HG03575 (cell line): ENCODE measurements around the gene HUNK.

Experiments used
- ATAC-seq: cut with Tn5 transposase; IDR thresholded peaks from one replicate; pipeline ENCODE4 v1.9.1; 2021; ENCODE audit not compliant: unreplicated experiment, insufficient number of reproducible peaks, low FRiP score; ENCODE audit errors: extremely low read depth

The HUNK gene

DNA sequence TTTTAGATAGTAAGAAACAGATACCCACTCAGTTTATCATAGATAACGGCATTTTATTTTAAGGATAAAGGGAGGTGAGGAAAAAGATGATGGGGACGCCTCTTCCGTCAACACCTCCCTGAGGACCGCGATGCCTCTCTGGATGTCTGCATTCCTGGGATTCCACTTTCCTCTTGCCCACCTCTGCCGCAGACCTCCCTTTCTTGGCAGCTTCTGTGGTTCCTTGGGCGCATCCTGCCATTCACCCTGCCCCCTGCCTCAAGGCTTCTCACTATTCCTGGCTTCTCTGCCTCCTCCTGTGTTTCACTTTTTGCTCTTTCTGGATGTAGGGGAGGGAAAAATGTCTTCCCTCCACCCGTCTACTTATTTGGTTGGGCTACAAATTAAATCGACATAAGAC, 19.9 kb downstream of the HUNK start:
- ATAC-seq, result no peak

DNA sequence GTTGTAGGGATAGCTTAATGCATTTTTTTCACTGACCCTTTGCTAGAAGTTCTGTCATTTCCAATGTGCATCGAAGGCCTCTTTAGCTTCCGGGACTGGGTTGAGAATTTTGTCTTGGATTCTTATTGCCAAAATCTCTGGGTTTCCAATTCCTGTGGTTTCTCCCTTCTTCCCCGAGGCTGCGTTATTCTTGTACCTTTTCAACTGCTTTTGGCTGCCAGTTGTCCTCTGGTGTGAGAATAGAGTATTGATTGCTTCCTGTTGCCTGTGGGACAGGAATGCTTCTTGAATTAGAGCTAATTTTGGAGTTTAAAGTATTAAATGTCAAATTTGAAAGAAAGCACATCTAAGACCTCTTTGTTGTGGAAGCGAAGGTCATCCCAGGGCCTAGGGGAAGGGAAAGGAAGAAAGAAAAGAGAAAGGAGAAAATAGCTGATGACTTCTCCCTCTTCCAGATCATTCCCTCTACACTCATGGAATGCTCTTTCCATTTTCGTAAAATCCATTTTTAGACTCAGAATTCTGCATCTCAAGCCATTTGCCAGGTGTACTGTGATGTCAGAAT, 21.1 kb downstream of the HUNK start:
- ATAC-seq, result no peak

DNA sequence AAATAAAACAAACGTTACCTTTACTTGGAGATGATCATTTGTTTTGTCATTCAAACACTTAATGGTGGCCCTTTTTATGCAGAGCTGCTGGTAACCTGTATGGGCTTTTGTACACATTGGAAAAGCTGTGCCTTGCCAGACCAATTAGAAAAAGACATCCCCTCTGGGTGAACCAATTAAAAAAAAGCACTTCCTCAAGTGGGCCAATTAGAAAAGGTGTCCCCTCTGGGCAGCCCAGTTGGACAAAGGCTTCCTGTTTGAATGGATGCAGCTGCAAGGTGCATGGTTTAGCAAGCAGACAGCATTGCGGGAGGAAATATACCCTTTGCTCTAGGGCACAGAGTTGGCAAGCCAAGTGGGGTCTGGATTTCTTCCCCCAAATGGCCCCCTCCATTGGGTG, 21.6 kb downstream of the HUNK start:
- ATAC-seq, result no peak

DNA sequence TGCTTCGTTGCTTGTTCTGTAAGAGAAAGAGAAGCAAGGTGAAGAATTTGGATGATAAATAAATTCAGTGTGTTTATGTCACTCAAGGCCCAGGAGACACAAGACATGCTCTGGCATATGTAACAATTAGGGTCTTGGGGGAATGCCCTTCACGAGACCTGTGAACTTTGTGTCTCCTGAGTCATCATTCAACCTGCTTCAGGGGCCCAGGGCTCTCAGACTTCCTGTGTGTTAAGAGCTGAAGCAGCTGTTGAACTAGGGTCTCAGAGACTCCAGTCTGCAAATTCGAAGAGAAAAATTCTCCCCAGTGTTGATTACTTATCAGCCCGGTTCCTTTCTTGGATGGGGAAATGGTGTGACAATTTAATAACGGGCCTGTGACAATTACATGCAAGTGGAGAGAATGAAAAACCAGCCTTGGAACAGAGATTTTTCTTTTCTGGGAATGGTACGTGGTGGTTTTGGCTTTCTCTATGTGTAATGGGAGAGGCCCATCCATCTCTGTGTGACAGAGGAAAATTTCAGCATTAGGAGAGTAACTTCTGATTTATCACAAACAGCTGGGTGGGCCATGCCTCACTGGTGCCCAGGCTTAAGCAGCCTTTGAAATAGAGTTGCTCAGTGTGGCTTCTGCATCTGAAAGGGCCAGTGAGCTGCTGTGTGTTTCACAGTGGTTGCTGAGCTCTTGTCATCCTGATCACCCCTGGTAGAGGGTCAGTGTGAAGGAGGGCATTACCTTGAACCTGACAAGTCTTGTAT, 22.4 kb downstream of the HUNK start:
- ATAC-seq, result no peak

DNA sequence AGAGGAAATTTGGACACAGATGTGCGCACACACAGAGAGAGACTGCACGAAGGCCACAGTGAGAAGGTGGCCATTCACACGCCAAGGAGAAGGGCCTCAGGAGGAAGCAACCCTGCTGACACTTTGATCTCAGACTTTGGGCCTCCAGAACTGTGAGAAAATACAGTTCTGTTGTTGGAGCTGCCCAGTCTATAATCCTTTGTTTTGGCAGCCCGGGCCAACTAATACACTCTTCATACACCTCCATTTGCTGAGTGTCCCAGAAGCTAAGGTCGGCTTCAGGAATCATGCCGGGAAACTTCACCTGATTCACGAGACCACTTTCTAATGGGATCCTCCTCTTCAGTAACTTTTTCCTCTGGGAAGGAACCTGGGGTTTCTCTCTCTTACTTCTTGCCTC, 23.2 kb downstream of the HUNK start:
- no peak for ATAC-seq

DNA sequence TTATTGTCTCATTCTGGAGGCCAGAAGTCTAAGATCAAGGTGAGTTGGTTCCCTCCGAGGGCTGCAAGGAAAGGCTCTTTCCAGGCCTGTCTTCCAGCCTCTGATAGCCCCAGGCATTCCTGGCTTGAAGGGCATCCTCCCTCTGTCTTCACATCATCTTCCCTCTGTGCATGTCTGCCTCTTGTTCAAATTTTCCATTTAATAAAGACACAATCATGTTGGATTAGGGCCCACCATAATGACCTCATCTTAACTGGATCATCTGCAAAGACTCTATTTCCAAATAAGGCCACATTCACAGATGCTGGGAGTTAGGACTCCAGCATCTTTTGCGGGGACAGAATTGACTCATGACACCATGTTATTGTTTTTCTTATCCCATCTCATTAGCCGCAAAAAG, 24.5 kb downstream of the HUNK start:
- no peak for ATAC-seq

DNA sequence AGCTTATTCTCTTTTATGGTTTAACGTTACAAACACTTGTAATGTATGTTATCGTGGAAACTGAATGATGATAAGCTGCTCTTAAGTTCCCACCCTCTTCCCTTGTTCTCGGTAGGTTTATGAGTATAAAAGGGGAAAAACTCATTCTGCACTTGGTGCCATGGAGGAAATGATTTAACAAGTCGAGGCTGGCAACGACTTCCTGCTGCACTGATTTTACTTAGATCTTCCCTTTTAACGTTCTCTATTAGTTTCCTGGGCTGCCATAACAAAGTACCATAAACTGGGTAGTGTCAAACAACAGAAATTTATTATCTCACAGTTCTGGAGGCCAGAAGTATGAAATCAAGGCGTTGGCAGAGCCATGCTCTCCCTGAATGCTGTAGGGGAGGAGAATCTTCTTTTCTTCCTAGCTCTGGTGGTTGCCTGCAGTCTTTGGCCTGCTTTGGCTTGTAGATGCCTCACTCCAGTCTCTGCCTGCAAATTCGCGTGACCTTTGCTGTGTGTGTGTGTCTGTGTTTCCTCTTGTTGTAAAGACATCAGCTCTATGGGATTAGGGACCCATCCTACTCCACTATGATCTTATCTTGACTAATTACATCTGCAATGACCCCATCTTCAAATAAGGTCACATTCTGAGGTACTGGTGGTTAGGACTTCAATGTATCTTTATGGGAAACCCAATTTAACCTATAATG, 26.3 kb downstream of the HUNK start:
- no peak for ATAC-seq

DNA sequence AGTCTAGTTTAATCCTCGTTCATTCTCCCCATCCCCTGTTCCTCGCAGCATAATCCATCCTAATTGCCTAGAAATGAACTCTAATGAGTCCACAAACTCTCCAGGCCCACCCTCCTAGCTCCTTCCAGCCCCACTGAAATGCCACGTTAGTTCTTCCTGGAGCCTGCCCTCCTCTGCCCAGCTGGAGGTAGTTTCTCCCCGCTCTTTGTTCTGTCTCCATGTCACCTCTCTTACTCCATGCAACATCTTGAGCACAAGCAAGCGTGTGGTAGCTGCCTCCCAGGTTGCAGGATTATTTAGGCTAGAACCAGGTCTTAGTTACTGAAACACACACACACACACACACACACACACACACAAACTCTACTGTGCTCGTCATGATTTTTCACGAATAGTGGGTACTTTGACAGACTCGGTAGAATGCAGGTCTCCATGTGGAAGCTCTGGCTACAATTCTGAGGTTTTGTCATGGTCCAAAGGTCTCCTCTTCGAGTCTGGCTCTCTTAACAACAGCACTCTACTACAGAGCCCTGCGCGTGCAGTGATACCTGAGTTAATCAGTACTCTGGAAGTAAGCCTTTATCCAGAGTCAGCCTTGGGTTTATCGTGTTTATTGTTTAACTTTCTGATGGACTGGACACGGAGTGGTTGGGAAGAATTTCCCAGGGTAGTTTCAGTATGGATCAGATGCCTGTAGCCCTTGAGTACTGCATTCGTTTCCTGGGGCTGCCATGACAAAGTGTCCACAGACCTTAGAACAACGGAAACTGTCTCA, 27.5 kb downstream of the HUNK start:
- ATAC-seq, result no peak

DNA sequence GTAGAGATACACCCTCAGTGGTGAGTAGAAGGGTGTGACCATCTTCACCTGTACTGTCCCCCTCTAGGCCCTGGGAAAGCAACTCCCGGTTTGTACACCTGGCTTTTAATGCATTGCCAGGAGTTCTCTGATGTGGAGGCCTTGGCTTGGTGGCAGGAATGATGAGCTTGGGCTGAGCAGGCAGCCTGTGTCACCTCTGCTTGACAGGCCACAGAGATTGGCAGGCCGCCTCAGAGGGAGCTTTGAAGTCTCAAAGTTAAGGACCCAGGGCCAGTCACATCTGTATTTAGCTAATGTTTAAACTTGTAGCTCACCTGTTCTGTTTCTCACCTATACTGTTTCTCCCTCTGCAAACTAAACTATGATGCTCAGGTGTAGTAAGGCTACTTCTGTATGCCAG, 28.5 kb downstream of the HUNK start:
- no peak for ATAC-seq

DNA sequence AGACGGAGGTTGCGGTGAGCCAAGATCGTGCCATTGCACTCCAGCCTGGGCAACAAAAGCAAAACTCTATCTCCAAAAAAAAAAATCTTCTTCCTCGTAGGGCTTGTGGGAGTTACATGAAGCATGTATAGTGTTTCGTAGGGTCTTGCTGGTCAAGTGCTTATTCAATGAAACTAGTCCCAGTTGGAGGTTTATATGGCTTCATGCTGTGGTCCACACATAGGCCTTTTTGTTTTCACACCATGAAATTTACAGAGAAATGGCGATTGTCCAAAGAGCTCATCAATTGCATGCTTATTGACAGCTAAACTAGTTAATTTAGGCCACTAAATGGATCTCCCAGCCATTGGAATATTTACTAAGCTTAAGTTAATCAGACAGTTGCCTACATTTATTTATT, 29.6 kb downstream of the HUNK start:
- no peak for ATAC-seq

DNA sequence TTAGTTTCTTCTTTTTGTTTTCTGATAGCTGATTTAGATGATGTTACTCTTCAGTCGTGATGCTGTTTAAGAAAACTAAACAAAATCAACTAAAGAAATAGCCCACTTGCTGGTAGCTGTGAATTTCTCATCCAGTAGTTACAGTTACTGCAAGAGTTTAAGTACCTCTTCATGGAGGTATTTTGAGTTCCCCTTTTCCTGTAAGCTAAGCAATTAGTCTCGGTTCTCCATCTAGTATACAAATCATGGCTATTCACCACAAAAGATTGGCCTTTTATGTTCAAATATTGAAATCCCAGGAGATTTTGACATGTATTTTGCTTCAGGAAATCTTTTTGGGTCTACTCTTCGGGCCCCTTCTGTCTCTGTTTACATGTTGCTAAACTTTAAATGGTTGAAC, 31.1 kb downstream of the HUNK start:
- no peak for ATAC-seq

DNA sequence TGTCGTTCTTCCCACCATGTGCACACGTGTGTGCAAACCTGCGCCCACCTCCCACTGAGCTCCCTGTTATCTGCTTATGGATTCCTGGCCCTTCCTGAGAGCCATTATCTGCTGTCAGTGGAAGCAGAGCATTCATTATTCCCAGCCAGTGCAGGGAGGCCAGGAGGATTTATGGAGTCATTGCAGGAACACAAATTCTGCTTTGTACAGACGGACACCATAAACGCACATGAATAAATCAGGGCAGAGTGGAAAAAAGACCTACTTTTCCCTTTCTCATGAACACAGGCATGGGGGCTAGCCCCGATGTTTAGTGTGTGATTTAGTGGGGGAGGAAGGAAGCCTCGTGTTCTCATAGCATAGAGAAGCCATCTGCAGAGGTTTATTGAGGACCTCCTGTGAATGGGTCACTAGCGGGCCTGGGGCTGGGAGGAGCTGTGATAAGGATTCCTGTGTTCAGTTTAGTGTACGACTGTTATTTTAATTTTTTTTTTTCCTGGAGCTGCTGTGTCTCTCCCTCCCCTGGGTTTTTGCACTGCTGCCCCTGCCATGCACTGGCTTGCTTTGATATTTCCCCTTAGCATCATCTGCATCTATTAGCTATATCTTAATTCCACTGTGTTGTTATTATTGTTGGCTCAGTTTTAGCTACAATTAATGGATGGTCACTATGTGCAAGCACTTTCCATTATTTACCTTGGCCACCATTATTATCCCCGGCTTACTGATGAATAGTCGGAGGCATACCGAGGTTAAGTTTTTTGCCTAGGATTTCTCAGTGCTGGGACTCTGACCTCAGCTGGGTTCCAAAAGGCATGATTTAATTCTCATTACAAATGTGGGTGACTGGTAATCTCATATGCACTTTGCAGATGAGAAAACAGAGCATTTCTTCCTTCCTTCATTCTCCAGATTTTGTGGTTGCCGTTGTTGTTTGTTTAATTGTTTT, 33.0 kb downstream of the HUNK start:
- no peak for ATAC-seq

DNA sequence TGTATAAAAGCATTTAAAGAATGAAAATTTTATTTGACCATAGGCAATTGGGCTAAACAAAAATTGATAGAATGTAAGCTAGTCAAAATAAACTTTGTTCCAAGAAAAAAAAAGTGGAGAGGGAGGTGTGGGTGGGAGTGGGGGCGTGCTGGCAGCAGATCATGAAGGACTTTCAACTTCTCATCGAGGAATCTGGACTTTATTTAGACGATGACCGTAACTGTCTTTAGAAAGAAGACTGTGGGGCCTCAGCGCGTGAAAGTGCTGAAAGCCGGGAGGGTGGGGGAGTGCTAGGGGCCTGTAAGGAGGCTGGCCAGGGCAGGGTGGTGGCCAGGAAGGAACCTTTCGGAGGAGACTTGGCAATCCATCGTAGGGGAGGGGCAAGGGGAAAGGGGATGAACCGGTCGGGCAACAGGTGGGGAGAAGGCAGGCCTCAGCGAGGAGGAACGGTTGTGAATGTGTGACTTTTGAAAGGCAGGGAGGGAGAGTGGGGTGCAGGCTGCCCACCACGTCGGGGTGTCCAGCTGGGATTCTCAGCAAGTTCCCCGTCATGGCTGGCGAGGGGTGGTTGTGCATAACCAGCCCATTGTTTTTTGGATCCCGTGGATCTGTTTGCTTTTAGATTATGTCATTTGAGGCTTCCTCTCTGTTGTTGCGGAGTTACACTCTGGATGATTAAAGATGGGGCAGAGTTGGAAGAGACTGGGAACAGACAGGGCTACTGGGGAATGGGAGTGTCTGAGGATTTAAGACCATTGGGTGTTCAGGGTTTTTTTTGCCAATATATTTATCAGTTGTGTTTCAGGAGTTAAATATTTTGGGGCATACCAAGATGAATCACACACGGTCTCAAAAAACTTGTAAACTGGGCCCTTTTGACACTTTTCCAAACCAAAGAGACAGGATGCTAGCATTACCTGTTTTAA, 35.5 kb downstream of the HUNK start:
- no peak for ATAC-seq

DNA sequence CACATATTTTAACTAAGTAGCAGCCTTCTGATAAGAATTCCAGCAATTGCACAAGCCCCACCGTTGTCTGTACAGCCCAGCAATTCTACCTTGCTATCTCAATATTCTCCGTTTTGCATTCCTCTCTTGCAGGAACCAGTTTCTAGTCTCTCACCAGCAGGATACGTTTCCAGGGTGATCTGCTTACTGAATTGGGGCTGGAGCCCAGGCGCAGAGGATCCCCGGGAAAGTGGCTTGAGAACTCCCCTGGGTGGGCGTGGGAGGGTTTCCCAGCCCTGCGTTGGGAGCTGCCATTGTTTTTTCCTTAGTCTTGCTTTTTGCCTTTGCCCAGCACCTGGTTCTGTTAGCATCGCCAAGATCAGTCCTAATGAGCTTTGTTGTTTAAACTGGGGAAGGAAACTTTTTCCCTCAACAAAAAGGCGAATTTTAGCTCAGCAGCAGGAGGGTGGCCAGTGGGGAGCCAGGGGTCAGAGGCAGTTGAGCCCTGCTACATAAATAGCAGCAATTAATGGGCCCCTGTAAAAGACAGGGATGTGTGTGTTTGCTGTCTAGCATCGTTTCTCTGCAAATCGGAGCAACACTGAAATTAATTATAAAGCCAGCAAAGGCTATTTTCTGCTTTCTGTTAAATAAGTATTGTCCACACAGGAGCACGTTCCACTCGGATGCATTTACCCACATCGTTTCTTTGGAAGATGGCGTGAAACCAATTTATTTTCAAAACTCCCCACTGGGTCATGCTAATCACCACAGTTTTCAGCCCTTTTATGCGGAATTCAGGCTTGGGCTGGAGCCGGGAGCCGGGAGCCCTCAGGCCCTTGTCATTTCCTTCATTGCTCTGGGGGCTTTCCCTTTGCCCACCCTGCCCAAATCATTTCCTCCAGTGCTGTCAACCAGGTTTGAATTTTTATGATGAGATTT, 36.6 kb downstream of the HUNK start:
- ATAC-seq, result no peak

DNA sequence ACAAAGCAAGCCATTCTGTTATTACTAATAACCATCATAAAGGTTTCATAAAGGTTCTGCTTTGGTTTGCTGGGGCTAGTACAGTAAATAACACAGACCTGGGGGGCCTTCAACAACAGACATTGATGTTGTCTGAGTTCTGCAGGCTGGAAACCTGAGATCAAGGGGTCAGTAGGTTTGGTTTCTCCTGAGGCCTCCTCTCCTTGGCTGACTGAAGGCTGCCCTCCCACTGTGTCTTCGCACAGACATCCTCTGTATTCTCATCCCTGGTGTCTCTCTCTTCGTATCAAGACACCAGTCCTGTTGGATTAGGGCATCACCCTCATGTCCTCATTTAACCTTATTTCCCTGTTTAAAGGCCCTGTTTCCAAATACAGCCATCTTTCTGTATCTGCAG, 37.3 kb downstream of the HUNK start:
- no peak for ATAC-seq

DNA sequence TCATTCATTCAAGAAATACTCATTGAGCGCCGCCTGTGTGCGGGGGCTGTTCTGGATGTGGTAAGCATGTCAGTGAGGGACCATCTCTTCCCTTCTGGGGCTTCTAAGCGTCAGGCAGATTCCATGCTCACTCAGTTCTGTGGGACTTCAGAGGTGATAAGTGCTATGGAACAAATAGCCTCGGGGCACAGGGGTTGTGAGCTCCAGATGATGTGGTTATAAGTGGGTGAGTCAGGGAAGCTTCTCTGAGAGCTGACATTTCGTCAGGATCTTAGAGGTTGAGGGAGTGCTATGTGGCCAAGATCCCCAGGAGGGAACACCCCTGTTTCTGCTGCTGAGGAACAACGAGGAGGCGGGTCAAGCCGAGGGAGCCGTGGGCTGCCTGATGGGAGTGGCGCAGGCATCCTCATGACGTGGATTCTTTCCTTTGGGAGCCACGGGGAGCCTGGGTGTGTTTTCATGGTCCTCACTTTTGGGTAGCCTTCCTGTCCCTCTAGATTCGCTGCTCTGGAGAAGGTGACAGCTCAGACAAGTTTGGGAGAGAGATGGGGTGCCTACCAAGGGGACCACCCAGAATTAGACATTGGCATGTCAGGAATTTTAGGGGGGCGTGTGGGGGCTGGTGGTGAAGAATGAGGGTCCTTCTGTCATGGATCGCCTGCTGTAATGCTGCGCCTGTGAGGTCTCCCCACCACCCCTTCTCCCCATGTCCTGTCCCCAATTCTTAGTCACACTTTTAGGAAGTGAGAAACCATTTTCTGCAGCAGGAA, 38.5 kb downstream of the HUNK start:
- ATAC-seq, result no peak
